ENCODE measurements around the gene C1orf185.
"Not testable (repeated sequence)": the region's sequence is repeated elsewhere in the genome, so short reads cannot be mapped to it uniquely, and the experiment has no call there.

C1orf185 gene

GRCh38 chr1:51101976-51102375 is at the start of gene C1orf185:
Gene C1orf185, plus strand, starts transcription at chr1:51102228. Its CDS starts 6 bp downstream, at chr1:51102234.
- no peak for DNase-seq

- DNase-seq: peak; percentile 19 to 20
These were observed 43.2 kb upstream of the C1orf185 start for GRCh38 chr1:51058858-51059257.

- DNase-seq: no peak
These were observed 40.7 kb upstream of the C1orf185 start for GRCh38 chr1:51061231-51061918.

- peak; percentile 1 to 10 for DNase-seq
These were observed 38.9 kb upstream of the C1orf185 start for GRCh38 chr1:51063121-51063520.

GRCh38 chr1:51070011-51070410 is 32.0 kb upstream of the C1orf185 start:
- no peak for DNase-seq

GRCh38 chr1:51070640-51071039 is 31.4 kb upstream of the C1orf185 start:
- DNase-seq: no peak

- DNase-seq: no peak
These were observed 30.6 kb upstream of the C1orf185 start for GRCh38 chr1:51071291-51072042.

- DNase-seq: no peak
These were observed 30.0 kb upstream of the C1orf185 start for GRCh38 chr1:51072043-51072439.

- DNase-seq: no peak
These were observed 29.4 kb upstream of the C1orf185 start for GRCh38 chr1:51072651-51073050.

- no peak for DNase-seq
These were observed 28.6 kb upstream of the C1orf185 start for GRCh38 chr1:51073456-51073855.

GRCh38 chr1:51086496-51087271 is 15.3 kb upstream of the C1orf185 start:
- no peak for DNase-seq

- DNase-seq: peak; percentile 39 to 48
These were observed 13.6 kb upstream of the C1orf185 start for GRCh38 chr1:51088474-51088873.

GRCh38 chr1:51093581-51093980 is 8.4 kb upstream of the C1orf185 start:
- peak in 1 of 2 experiments; percentile 12 for DNase-seq

GRCh38 chr1:51097171-51097570 is 4.9 kb upstream of the C1orf185 start:
- no peak for DNase-seq

GRCh38 chr1:51100264-51100880 is 1.7 kb upstream of the C1orf185 start:
- no peak for DNase-seq

- no peak for DNase-seq
These were observed 12.1 kb downstream of the C1orf185 start for GRCh38 chr1:51114137-51114536.

- DNase-seq: no peak
These were observed 13.8 kb downstream of the C1orf185 start for GRCh38 chr1:51115714-51116404.

GRCh38 chr1:51119331-51119730 is 17.3 kb downstream of the C1orf185 start:
- DNase-seq: no peak

- no peak for DNase-seq
These were observed 18.6 kb downstream of the C1orf185 start for GRCh38 chr1:51120629-51121028.

GRCh38 chr1:51127152-51127551 is 25.1 kb downstream of the C1orf185 start:
- not testable (repeated sequence) for DNase-seq

GRCh38 chr1:51131185-51131584 is 29.2 kb downstream of the C1orf185 start:
- no peak for DNase-seq

GRCh38 chr1:51133045-51133444 is 31.0 kb downstream of the C1orf185 start:
- DNase-seq: no peak

All from AML-193 (cell line).